Measurements from ENCODE around the gene C1orf21. TPM values are rescaled to one million over a fixed set of nuclear protein-coding genes. Genes with fewer than 3 reads are reported as not detected.

C1orf21 gene
- total RNA-seq, 4 donors from 2014 or later: 13.1 to 30.6 (median 22.1) TPM

GRCh38 chr1:184456189-184456588 lies 69.4 kb downstream of the C1orf21 start:
- DNase-seq: no peak
- WGBS, 2 donors: 88 to 89% methylated on average over 3 of the region's 3 CpGs
- intact Hi-C loops (cut with DNase I): no loop called here
- TF ChIP-seq POLR2A (IDR thresholded peaks at IDR 0.05) (no peak), CTCF (IDR thresholded peaks at IDR 0.05) (no peak)
- Histone ChIP-seq H3K36me3 (no peaks in the 10 kb centered on the region), H3K9me3 (no peaks in the 10 kb centered on the region), H3K27ac (no peak overlapping the region), H3K4me1 (peaks cover 0 to under 1% of the 10 kb centered on the region in 2 donors), H3K4me3 (replicated peaks in 1 of 3) (no peak overlapping the region), H3K27me3 (no peaks in the 10 kb centered on the region)

GRCh38 chr1:184457500-184457899 lies 70.7 kb downstream of the C1orf21 start:
- DNase-seq: no peak
- 89 to 96% methylated on average over 3 of the region's 3 CpGs for WGBS, 2 donors
- H3K27me3 ChIP-seq: no peaks in the 10 kb centered on the region
- H3K9me3 ChIP-seq: no peaks in the 10 kb centered on the region
- TF ChIP-seq CTCF (IDR thresholded peaks at IDR 0.05) (no peak), POLR2A (IDR thresholded peaks at IDR 0.05) (no peak)
- no peaks in the 10 kb centered on the region for H3K36me3 ChIP-seq
- intact Hi-C loops (cut with DNase I): no loop called here
- no peak overlapping the region for H3K4me3 ChIP-seq (replicated peaks in 1 of 3)
- peaks cover 5 to 9% of the 10 kb centered on the region in 2 donors for H3K4me1 ChIP-seq
- no peak overlapping the region for H3K27ac ChIP-seq

DNA sequence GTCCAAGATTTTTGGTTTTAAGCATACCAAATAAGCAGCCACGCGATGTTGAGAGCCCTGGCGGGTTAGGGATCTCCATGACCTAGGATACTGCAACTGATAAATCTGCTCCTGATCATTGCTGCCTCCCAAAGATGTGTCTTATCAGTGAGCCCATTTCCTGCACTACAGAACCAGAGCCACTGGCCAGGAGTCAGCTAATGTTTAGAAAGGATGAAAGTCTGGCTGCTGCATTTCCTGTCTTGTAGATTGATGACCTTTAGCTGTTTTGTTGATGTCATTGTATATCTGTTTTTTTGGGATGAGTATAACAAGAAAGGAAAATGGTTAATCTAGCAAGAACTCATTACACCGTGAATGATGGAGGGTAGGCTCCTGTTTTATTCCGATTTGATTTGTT lies 74.5 kb downstream of the C1orf21 start:
- no peak overlapping the region for H3K4me3 ChIP-seq (replicated peaks in 1 of 3)
- no peaks in the 10 kb centered on the region for H3K9me3 ChIP-seq
- H3K27me3 ChIP-seq: no peaks in the 10 kb centered on the region
- peaks cover 5 to 14% of the 10 kb centered on the region in 2 donors for H3K4me1 ChIP-seq
- no peak for TF ChIP-seq CTCF (IDR thresholded peaks at IDR 0.05)
- no peak for TF ChIP-seq POLR2A (IDR thresholded peaks at IDR 0.05)
- 90% methylated on average over 5 of the region's 5 CpGs for WGBS, 2 donors
- H3K27ac ChIP-seq: no peak overlapping the region
- intact Hi-C loops (cut with DNase I): no loop called here
- no peaks in the 10 kb centered on the region for H3K36me3 ChIP-seq
- no peak for DNase-seq

GRCh38 chr1:184462155-184462554 lies 75.3 kb downstream of the C1orf21 start:
- WGBS, 2 donors: 67 to 72% methylated on average over 3 of the region's 3 CpGs
- DNase-seq: no peak

GRCh38 chr1:184462990-184463389 lies 76.2 kb downstream of the C1orf21 start:
- H3K4me1 ChIP-seq: peaks cover 5 to 19% of the 10 kb centered on the region in 2 donors
- no peaks in the 10 kb centered on the region for H3K9me3 ChIP-seq
- intact Hi-C loops (cut with DNase I): no loop called here

More at GRCh38 chr1:184462155-184462554, 75.3 kb downstream of the C1orf21 start:
- TF ChIP-seq POLR2A (IDR thresholded peaks at IDR 0.05): no peak
- no peak for TF ChIP-seq CTCF (IDR thresholded peaks at IDR 0.05)
- H3K36me3 ChIP-seq: no peaks in the 10 kb centered on the region
- no peaks in the 10 kb centered on the region for H3K27me3 ChIP-seq
- intact Hi-C loops (cut with DNase I): no loop called here
- no peaks in the 10 kb centered on the region for H3K9me3 ChIP-seq
- peaks cover 5 to 19% of the 10 kb centered on the region in 2 donors for H3K4me1 ChIP-seq
- no peak overlapping the region for H3K27ac ChIP-seq
- H3K4me3 ChIP-seq (replicated peaks in 1 of 3): no peak overlapping the region

More at GRCh38 chr1:184462990-184463389, 76.2 kb downstream of the C1orf21 start:
- Histone ChIP-seq H3K36me3 (no peaks in the 10 kb centered on the region), H3K4me3 (replicated peaks in 1 of 3) (no peak overlapping the region), H3K27ac (no peak overlapping the region), H3K27me3 (no peaks in the 10 kb centered on the region)
- TF ChIP-seq POLR2A (IDR thresholded peaks at IDR 0.05): no peak
- no peak for TF ChIP-seq CTCF (IDR thresholded peaks at IDR 0.05)
- 95 to 98% methylated on average over 5 of the region's 5 CpGs for WGBS, 2 donors
- no peak for DNase-seq

Data from thyroid gland (tissue), 4 donors.